BJ (cell line): ENCODE data around the gene PARS2. TPM values are rescaled to one million over a fixed set of nuclear protein-coding genes. Genes with fewer than 3 reads are reported as not detected.
A peak's percentile ranks its signal among the peaks of the same experiment; 100 is the strongest.

ENCODE experiments used
- CTCF ChIA-PET: fragments of 350-600 bp; formaldehyde crosslinking; extraction: SDS; loops from one replicate; lab custom pipeline; 2021; ENCODE audit warnings: antibody characterized with exemption, inconsistent platforms; lab: Yijun Ruan, JAX
- POLR2A ChIA-PET: fragments of 300-600 bp; sonication (Branson Sonifier 250); formaldehyde crosslinking; extraction: SDS; loops from one replicate; lab custom pipeline; 2021; ENCODE audit warnings: antibody characterized with exemption; lab: Charles Lee
- DNase-seq: peaks from one replicate; pipeline ENCODE4 v3.0.0-alpha.2; 2011; ENCODE audit warnings: low read depth
- H3K27me3 ChIP-seq: 2 replicates; pipeline ENCODE4 v1.6.0; 2011; ENCODE audit warnings: low read length; ENCODE audit not compliant: control insufficient read depth, insufficient read depth
- H3K36me3 ChIP-seq: 2 replicates; pipeline ENCODE4 v1.5.1; 2011; ENCODE audit warnings: low read length; ENCODE audit not compliant: control insufficient read depth, insufficient read depth
- H3K4me3 ChIP-seq: 2 replicates; pipeline ENCODE4 v1.5.1; 2011; ENCODE audit warnings: low read depth, mild to moderate bottlenecking, control low read depth, low read length
- polyA minus RNA-seq: library from RNA; depleted of rRNA, polyadenylated mRNA; stranded (reverse); fragments of >200 nt; gene quantifications from 2 replicates; pipeline ENCODE4 v1.2.3, GENCODE V29; 2011; rRNA and poly(A)+ RNA removed
- polyA plus RNA-seq: library from polyadenylated mRNA; depleted of rRNA; stranded (reverse); fragments of >200 nt; gene quantifications from 2 replicates; pipeline ENCODE4 v1.2.3, GENCODE V29; 2011; rRNA removed
- TF ChIP-seq, protein P1 (sequence below): IDR thresholded peaks from 2 replicates; pipeline ENCODE4 v1.5.1; 2011; ENCODE audit warnings: low read depth, mild to moderate bottlenecking, control low read depth, inconsistent platforms, low read length, moderate library complexity; ENCODE audit not compliant: insufficient read depth

Gene PARS2
- polyA plus RNA-seq (3.7 and 3.9 TPM in 2 replicates), polyA minus RNA-seq (5.4 and 6.7 TPM in 2 replicates)

DNA sequence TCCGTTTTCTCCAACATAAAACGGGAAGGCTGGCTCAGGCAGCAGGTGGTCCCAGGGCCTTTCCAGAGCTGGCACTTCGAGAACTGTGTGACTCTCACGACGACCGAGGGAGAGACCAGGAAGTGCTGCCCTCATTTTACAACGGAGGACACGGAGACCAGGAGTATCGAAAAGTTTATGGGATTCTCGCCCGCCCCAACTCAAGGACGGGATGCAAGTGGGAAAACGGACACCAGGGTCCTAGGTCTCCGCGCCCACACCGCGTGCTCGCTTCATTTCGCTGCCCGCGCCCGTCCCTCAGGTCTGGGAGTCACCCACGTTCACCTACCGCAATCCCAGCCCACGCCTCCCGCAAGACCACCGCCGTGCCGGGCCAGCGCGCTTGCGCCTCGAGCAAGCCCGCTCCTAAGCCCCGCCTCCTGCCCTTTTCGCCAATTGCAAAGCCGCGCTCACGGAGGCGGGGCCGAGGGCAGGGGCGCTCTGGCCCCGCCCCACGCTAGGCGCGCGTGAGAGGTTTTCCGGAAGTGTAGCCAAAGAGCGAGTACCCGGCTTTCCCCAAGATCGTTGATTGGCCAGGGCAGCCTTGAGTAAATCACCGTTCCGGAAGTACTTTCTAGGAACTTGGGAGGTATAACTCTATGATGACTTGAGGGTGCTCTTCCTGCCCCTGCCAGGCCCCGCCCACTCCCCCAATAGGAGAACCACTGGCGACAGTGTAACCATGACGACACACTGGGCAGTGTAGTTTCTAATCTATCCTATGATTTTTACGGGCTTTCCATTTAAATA, at the start of gene PARS2:
TSS of gene PARS2 (minus strand) at position 391 of the 789 bp plus-strand sequence. CDS start 5,362 bp downstream, outside the sequence.
- H3K4me3 ChIP-seq: peak within 1 kb of the TSS; percentile 67
- H3K36me3 ChIP-seq: no peaks in the 10 kb centered on the region
- TF ChIP-seq, protein P1, sequence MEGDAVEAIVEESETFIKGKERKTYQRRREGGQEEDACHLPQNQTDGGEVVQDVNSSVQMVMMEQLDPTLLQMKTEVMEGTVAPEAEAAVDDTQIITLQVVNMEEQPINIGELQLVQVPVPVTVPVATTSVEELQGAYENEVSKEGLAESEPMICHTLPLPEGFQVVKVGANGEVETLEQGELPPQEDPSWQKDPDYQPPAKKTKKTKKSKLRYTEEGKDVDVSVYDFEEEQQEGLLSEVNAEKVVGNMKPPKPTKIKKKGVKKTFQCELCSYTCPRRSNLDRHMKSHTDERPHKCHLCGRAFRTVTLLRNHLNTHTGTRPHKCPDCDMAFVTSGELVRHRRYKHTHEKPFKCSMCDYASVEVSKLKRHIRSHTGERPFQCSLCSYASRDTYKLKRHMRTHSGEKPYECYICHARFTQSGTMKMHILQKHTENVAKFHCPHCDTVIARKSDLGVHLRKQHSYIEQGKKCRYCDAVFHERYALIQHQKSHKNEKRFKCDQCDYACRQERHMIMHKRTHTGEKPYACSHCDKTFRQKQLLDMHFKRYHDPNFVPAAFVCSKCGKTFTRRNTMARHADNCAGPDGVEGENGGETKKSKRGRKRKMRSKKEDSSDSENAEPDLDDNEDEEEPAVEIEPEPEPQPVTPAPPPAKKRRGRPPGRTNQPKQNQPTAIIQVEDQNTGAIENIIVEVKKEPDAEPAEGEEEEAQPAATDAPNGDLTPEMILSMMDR: no peak
- no peaks in the 10 kb centered on the region; the same call in 1 of the 2 replicates for H3K27me3 ChIP-seq
- CTCF ChIA-PET: no interaction called here
- POLR2A ChIA-PET: no interaction called here
- peak; percentile 99 for DNase-seq

- no peak for DNase-seq
- ChIA-PET CTCF (no interaction called here), POLR2A (no interaction called here)
- Histone ChIP-seq H3K4me3 (no peak overlapping the region), H3K27me3 (peaks cover 15% of the 10 kb centered on the region), H3K36me3 (no peaks in the 10 kb centered on the region)
- TF ChIP-seq, protein P1: no peak
These were observed 49.8 kb upstream of the PARS2 start for GRCh38 chr1:54814126-54814498.

DNA sequence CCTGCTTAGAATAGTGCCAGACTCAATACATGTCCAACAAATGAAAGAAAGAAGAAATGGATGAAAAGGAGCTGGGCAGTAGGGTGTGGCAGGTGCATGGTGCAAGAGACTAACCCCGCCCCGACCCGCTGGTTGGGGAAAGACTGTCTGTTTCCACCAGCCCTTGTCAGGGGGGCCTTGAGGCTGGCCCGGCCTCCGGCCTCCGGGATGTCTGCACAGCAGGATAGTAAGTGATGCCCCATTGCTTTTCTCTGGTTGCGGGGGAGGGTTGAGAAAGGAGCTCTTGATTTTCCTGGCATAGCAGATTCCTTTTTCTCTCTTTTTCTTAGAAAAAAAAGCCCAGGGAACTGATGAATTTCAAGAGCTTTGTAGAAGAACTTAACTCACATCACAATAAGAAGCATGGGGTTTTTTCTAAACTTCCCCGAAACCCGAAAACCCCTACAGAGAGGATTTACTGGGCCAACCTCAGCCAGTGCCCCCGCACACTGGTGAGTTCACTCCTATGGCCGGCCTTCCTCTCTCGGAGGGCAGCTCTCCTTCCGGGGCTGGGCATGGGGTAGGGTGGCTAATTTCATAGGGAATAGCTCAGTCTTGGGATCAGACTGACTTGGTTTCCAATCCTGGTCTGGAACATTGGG, 49.3 kb upstream of the PARS2 start:
- Histone ChIP-seq H3K27me3 (peaks cover 15% of the 10 kb centered on the region), H3K4me3 (no peak overlapping the region), H3K36me3 (no peaks in the 10 kb centered on the region)
- no peak for DNase-seq
- ChIA-PET CTCF (interaction anchor here (1.1 to 1.5 kb wide), 2 partner anchors 16 to 953 kb away, joined by 3 to 4 read pairs; no protein-coding TSS in a partner anchor), POLR2A (no interaction called here)
- TF ChIP-seq, protein P1: no peak

- no peak for DNase-seq
- CTCF ChIA-PET: interaction anchor here (0.6 to 1.5 kb wide), 3 partner anchors 15 to 953 kb away, joined by 3 to 4 read pairs (median 3); no protein-coding TSS in a partner anchor
- TF ChIP-seq, protein P1: no peak
- peaks cover 13% of the 10 kb centered on the region for H3K27me3 ChIP-seq
- no peak overlapping the region for H3K4me3 ChIP-seq
- POLR2A ChIA-PET: no interaction called here
- no peaks in the 10 kb centered on the region for H3K36me3 ChIP-seq
These were observed 48.6 kb upstream of the PARS2 start for GRCh38 chr1:54812801-54813484.
